ENCODE results near the gene ARHGAP27. TPM values are rescaled to one million over a fixed set of nuclear protein-coding genes. Genes with fewer than 3 reads are reported as not detected.

ARHGAP27 gene
- total RNA-seq, 6 donors from 2014 or later = 46.1 to 243 (median 81.4) TPM

DNA sequence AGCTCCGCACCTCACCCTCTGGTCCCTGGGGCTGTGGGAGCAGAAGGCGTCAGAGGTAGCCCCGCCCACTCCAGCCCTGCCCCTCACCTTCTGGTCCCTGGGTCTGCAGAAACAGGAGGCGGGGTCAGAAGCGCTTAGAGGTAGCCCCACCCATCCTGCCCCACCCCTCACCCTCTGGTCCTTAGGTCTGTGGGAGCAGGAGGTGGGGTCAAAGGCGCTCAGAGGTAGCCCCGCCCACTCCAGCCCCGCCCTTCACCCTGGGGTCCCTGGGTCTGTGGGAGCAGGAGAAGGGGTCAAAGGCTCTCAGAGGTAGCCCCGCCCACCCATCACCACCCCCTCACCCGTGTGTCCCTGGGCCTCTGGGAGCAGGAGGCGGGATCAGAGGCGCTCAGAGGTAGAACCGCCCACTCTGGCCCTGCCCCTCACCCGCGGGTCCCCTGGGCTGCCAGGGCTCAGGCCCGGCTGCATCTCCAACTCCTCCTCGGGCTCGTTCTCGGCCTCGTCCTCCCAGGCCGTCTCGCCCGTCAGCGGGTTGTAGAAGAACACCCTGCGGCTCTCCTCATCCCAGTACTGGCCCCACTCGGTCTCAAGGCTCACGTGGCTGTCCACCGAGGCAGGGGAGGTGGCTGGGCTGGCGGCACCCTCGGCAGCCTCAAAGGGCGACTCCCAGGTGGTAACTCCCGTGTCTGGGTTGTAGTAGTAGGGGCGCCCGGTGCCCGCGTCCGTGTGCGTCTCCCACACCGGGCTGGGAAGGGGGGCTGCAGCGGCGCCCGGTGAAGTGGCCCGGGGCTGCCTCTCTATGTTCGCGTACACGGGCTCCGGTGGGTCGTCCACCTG lies 27.2 kb downstream of the ARHGAP27 start:
- H3K4me1 ChIP-seq = peaks cover 43 to 54% (median 50%) of the 10 kb centered on the region in 4 donors
- 68 to 74% methylated on average over 28 to 43 of the region's 48 CpGs for WGBS, 2 donors
- H3K4me3 ChIP-seq = peak overlapping the region in 2 of 4 donors; percentile 8 to 23
- DNase-seq = peak in 1 of 2 donors; percentile 78
- peaks cover 26 to 55% (median 52%) of the 10 kb centered on the region in 4 donors for H3K36me3 ChIP-seq
- H3K9me3 ChIP-seq = no peaks in the 10 kb centered on the region
- TF ChIP-seq CTCF (IDR thresholded peaks at IDR 0.05) (no peak), POLR2AphosphoS5 (IDR thresholded peaks at IDR 0.05) (no peak), POLR2A (IDR thresholded peaks at IDR 0.05) (no peak)
- H3K27me3 ChIP-seq = no peaks in the 10 kb centered on the region
- peak in 1 of 2 donors; percentile 27 for ATAC-seq (ENCODE audit: low FRiP score in 2 of 2)
- H3K27ac ChIP-seq = peak overlapping the region in 2 of 4 donors; percentile 2 to 56

- no peak for ATAC-seq (ENCODE audit: low FRiP score in 2 of 2)
- peak in 1 of 2 donors; percentile 35 for DNase-seq
- Histone ChIP-seq H3K4me3 (no peak overlapping the region), H3K27ac (peak overlapping the region in 1 of 4 donors; percentile 2), H3K9me3 (no peaks in the 10 kb centered on the region), H3K27me3 (no peaks in the 10 kb centered on the region), H3K4me1 (peaks cover 37 to 48% (median 44%) of the 10 kb centered on the region in 4 donors), H3K36me3 (peaks cover 29 to 61% (median 58%) of the 10 kb centered on the region in 4 donors)
- TF ChIP-seq POLR2AphosphoS5 (IDR thresholded peaks at IDR 0.05) (no peak), EP300 (IDR thresholded peaks at IDR 0.05) (no peak), POLR2A (IDR thresholded peaks at IDR 0.05) (no peak), CTCF (IDR thresholded peaks at IDR 0.05) (no peak)
- WGBS, 2 donors = 83 to 97% methylated on average over 6 to 13 of the region's 14 CpGs
Measured at GRCh38 chr17:45404870-45405249, 27.8 kb downstream of the ARHGAP27 start.

DNA sequence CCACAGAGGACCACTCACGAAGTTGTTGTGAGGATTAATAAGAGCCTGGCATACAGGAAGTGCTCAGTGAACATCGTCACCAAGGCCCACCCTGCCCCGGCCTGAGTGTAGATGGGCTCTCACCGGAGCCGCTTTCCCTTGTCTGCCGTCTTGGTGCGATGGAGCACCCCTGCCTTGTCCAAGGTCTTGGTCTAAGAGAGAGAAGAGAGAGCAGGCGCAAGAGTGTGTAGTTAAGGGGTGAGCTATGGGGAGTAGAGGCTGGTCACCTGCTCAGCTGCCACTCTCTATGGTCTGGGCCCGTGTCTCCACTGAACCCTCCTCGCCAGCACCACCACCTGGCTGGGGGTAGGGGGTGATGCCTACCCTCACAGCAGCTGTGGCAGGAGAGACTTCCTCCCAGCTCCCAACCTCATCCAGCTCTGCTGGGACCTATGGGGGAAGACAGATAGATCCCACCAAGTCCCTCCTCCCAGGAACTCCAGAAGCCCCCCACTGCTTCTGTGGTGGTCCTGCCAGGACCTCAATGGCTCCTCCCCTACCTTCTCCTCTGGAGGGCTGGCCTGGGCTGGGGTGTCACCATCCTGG lies 28.7 kb downstream of the ARHGAP27 start:
- TF ChIP-seq POLR2A (IDR thresholded peaks at IDR 0.05) = no peak
- no peak for TF ChIP-seq EP300 (IDR thresholded peaks at IDR 0.05)
- TF ChIP-seq CTCF (IDR thresholded peaks at IDR 0.05) = no peak
- TF ChIP-seq POLR2AphosphoS5 (IDR thresholded peaks at IDR 0.05) = no peak
- DNase-seq (no peak), ATAC-seq (ENCODE audit: low FRiP score in 2 of 2) (no peak)
- Histone ChIP-seq H3K4me1 (peaks cover 28 to 39% (median 35%) of the 10 kb centered on the region in 4 donors), H3K27ac (no peak overlapping the region), H3K4me3 (no peak overlapping the region), H3K36me3 (peaks cover 29 to 69% (median 64%) of the 10 kb centered on the region in 4 donors), H3K9me3 (no peaks in the 10 kb centered on the region), H3K27me3 (no peaks in the 10 kb centered on the region)
- 97 to 98% methylated on average over 10 of the region's 10 CpGs for WGBS, 2 donors

GRCh38 chr17:45402916-45403315 lies 29.8 kb downstream of the ARHGAP27 start:
- H3K27ac ChIP-seq = no peak overlapping the region
- no peaks in the 10 kb centered on the region for H3K27me3 ChIP-seq
- no peaks in the 10 kb centered on the region for H3K9me3 ChIP-seq
- DNase-seq (no peak), ATAC-seq (ENCODE audit: low FRiP score in 2 of 2) (no peak)
- no peak for TF ChIP-seq CTCF (IDR thresholded peaks at IDR 0.05)
- TF ChIP-seq POLR2AphosphoS5 (IDR thresholded peaks at IDR 0.05) = no peak
- TF ChIP-seq EP300 (IDR thresholded peaks at IDR 0.05) = no peak
- TF ChIP-seq POLR2A (IDR thresholded peaks at IDR 0.05) = no peak
- WGBS, 2 donors = 71 to 82% methylated on average over 1 of the region's 1 CpG
- H3K4me1 ChIP-seq = peaks cover 18 to 28% (median 25%) of the 10 kb centered on the region in 4 donors
- H3K36me3 ChIP-seq = peaks cover 29 to 80% (median 70%) of the 10 kb centered on the region in 4 donors
- H3K4me3 ChIP-seq = no peak overlapping the region

Data from upper lobe of left lung (tissue), 6 donors.